ENCODE measurements around the gene MORC3.
A peak's percentile ranks its signal among the peaks of the same experiment; 100 is the strongest.
"Not testable (repeated sequence)": the region's sequence is repeated elsewhere in the genome, so short reads cannot be mapped to it uniquely, and the experiment has no call there.

The MORC3 gene

DNA sequence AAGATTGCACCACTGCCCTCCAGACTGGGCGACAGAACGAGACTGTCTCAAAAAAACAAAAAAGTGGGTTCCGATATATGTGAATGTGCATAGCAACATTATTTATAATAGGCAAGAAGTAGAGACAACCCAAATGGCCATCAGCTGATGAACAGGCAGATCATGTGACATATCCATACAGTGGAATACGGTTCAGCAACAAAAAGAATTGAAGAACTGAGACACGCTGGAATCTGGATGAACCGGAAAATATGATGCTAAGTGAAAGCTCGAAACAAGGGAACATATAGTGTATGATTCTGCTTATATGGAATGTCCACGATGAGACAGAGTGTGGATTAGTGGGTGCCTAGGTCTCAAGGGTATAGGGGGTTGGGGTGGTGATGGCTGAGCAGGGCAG lies 28.5 kb upstream of the MORC3 start:
- no peak for DNase-seq (ENCODE audit: low read depth)
- TF ChIP-seq, protein P1, sequence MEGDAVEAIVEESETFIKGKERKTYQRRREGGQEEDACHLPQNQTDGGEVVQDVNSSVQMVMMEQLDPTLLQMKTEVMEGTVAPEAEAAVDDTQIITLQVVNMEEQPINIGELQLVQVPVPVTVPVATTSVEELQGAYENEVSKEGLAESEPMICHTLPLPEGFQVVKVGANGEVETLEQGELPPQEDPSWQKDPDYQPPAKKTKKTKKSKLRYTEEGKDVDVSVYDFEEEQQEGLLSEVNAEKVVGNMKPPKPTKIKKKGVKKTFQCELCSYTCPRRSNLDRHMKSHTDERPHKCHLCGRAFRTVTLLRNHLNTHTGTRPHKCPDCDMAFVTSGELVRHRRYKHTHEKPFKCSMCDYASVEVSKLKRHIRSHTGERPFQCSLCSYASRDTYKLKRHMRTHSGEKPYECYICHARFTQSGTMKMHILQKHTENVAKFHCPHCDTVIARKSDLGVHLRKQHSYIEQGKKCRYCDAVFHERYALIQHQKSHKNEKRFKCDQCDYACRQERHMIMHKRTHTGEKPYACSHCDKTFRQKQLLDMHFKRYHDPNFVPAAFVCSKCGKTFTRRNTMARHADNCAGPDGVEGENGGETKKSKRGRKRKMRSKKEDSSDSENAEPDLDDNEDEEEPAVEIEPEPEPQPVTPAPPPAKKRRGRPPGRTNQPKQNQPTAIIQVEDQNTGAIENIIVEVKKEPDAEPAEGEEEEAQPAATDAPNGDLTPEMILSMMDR (IDR thresholded peaks at IDR 0.05; ENCODE audit: insufficient read depth, low read depth, low read length, missing control alignments): no peak
- H3K4me3 ChIP-seq (ENCODE audit: low read length): no peak overlapping the region

DNA sequence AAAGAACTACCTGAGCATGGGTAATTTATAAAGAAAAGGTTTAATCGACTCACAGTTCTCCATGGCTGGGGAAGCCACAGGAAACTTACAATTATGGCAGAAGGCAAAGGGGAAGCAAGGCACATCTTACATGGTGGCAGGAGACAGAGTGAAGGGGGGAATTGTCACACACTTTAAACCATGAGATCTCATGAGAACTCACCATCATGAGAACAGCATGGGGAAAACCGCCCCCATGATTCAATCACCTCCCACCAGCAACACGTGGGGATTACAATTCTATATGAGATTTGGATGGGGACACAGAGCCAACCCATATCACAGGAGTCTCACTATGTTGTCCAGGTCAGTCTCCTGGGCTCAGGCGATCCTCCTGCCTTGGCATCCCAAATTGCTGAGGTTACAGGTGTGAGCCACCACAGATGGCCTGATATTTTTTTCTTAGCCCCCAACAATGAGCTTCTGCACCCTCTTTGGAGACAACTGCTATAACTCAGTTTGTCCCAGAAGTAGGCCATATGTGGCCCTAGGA lies 22.5 kb upstream of the MORC3 start:
- TF ChIP-seq, protein P1 (IDR thresholded peaks at IDR 0.05; ENCODE audit: insufficient read depth, low read depth, low read length, missing control alignments): no peak
- DNase-seq (ENCODE audit: low read depth): no peak
- H3K4me3 ChIP-seq (ENCODE audit: low read length): peak overlapping the region; percentile 53

DNA sequence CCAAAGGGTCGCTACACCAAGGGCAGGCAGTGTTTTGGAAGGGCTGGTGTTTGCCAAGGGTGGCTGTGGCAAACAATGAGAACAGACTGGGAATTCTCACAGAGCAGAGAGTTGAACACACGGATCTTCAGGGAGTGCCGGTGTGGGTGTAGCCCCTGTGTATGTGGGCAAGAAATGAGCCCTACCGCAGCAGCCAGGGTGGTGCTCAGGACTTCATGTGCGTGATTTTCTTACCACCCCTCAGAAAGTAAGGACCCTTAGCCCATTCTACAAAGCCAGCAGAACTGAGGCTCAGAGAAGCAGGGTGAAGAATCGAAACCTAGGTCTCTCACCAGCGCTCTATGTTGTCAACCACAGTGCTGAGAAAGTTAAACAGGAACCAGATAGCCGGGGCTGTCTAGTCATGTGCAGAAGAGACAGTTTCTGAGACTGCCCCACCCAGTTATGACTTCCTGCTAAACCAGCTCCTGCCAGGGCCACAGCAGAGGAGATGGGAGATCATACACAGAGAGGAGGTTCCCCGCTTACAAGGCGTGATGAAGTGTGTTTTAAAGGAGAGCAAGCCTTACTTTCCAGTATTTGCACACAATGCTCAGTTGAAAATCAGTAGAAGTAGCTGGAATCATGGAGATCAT lies 21.9 kb upstream of the MORC3 start:
- TF ChIP-seq, protein P1 (IDR thresholded peaks at IDR 0.05; ENCODE audit: insufficient read depth, low read depth, low read length, missing control alignments): no peak
- H3K4me3 ChIP-seq (ENCODE audit: low read length): peak overlapping the region; percentile 53
- DNase-seq (ENCODE audit: low read depth): peak; percentile 96

DNA sequence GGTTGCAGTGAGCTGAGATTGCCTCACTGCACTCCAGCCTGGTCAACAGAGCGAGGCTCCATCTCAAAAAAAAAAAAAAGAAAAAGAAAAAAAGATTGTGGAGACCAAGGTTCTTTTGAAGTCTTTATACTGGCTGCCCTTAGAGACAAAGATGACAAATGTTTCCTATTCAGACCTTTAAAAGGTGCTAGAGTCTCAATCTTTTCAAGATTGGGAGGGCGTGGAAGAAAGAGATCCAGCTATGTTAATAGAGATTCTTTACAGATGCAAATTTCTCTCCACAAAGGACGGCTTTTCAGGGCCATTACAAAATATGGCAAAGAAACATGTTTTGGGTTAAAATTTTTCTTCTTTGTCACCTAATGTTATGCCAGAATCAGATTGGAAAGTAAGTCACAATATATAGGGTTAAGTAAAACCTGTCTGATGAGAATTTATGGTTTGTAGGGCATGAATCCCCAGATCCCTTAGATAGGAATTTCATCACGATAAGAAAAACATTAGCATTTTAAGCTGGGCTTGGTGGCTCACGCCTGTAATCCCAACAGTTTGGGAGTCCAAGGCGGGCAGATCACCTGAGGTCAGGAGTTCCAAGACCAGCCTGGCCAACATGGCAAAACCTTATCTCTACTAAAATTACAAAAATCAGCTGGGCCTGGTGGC lies 13.0 kb upstream of the MORC3 start:
- H3K4me3 ChIP-seq (ENCODE audit: low read length): no peak overlapping the region
- TF ChIP-seq, protein P1 (IDR thresholded peaks at IDR 0.05; ENCODE audit: insufficient read depth, low read depth, low read length, missing control alignments): no peak
- DNase-seq (ENCODE audit: low read depth): no peak

DNA sequence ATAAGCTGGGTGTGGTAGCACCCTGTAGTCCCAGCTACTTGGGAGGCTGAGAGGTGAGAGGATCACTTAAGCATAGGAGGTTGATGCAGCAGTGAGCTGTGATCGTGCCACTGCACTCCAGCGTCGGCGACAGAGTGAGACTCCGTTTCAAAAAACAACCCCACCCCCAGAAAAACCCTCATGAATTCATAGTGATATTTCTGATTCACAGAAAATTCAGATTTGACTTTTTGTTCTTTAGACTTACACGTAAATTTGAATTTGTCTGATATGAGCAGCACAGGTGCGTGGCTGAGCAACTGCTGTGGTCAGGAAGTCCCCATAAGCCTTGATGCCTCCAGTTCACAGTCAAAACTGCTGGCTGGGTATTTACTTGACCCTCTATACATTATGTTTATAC lies 10.0 kb upstream of the MORC3 start:
- TF ChIP-seq, protein P1 (IDR thresholded peaks at IDR 0.05; ENCODE audit: insufficient read depth, low read depth, low read length, missing control alignments): no peak
- DNase-seq (ENCODE audit: low read depth): no peak
- H3K4me3 ChIP-seq (ENCODE audit: low read length): no peak overlapping the region

DNA sequence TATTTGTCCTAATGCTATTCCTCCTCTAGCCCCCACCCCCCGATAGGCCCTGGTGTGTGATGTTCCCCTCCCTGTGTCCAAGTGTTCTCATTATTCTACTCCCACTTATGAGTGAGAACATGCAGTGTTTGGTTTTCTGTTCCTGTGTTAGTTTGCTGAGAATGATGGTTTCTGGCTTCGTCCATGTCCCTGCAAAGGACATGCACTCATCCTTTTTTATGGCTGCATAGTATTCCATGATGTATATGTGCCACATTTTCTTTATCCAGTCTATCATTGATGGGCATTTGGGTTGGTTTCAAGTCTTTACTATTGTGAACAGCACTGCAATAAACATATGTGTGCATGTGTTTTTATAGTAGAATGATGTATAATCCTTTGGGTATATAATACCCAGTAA lies 6.6 kb upstream of the MORC3 start:
- H3K4me3 ChIP-seq (ENCODE audit: low read length); DNase-seq (ENCODE audit: low read depth): not testable (repeated sequence)

DNA sequence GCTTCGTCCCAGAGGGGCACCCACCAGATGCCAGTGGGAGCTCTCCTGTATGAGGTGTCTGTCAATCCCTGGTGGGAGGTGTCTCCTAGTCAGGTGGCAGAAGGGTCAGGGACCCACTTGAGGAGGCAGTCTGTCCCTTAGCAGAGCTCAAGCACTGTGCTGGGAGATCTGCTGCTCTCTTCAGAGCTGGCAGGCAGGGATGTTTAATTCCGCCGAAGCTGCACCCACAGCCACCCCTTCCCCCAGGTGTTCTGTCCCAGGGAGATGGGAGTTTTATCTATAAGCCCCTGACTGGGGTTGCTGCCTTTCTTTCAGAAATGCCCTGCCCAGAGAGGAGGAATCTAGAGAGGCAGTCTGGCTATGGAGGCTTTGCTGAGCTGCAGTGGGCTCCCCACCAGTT lies 4.0 kb upstream of the MORC3 start:
- not testable (repeated sequence) for DNase-seq (ENCODE audit: low read depth); H3K4me3 ChIP-seq (ENCODE audit: low read length)

DNA sequence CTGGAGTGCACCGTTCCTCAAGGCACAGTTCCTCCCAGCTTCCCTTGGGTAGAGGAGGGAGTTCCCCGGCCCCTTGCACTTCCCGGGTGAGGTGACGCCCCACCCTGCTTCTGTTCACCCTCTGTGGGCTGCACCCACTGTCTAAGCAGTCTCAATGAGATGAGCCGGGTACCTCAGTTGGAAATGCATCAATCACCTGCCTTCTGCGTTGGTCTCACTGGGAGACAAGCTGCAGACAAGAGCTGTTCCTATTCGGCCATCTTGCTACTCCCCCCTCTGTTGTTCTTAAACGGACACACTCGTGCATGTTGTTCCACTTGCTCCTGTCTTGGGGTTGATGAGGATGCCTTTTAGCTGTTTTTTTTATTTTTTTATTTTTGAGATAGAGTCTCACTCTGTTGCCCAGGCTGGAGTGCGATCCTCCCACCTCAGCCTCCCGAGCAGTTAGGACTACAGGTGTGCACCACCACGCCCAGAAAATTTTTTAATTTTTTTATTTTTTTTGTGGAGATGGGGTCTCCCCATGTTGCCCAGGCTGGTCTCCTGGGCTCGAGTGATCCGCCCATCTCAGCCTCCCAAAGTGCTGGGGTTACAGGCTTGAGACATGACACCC lies 3.0 kb upstream of the MORC3 start:
- TF ChIP-seq, protein P1 (IDR thresholded peaks at IDR 0.05; ENCODE audit: insufficient read depth, low read depth, low read length, missing control alignments): no peak

DNA sequence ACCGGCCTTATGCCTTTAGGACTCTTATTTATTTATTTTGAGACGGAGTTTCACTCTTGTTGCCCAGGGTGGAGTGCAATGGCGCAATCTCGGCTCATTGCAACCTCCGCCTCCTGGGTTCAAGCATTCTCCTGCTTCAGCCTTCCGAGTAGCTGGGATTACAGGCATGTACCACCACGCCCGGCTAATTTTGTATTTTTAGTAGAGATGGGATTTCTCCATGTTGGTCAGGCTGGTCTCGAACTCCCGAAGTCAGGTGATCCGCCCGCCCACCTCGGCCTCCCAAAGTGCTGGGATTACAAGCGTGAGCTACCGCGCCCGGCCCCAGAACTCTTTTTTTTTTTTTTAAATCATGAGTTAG lies 611 bp upstream of the MORC3 start:
- DNase-seq (ENCODE audit: low read depth): not testable (repeated sequence)
- H3K4me3 ChIP-seq (ENCODE audit: low read length): peak overlapping the region; percentile 18

More for the DNA sequence above, 3.0 kb upstream of the MORC3 start:
- DNase-seq (ENCODE audit: low read depth): no peak
- H3K4me3 ChIP-seq (ENCODE audit: low read length): no peak overlapping the region
